NCI-H524 (cell line): ENCODE results near the gene RNF215.

Source experiments
- DNase-seq, 2 experiments: peaks; one replicate each; lab custom pipeline; 2025; lab: John Stamatoyannopoulos, UW

RNF215 gene

GRCh38 chr22:30386960-30387827 is at the start of gene RNF215:
TSS of gene RNF215 (minus strand) at chr22:30387411. CDS start at chr22:30387313, 98 bp downstream.
- DNase-seq: peak; percentile 87 to 93

DNA sequence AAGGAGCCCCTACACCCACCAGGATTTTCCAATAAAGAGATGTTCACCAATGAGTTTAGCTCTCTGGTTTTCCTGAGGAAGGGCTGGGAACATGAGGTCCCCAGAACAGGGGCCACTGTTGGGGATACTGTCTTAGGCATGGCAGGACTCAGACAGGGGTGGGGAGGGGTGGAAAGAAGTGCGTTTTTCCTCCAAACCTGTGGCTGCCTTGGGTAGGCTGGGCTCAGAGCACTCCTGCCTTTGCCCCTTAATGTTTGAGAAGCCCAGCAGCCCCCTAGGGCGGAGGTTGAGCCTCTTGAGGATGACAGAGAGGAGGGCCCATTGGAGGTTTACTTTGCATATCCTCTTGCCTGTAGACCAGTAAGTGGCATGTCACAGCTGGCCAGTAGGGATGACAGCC is 49.0 kb upstream of the RNF215 start:
- no peak for DNase-seq

DNA sequence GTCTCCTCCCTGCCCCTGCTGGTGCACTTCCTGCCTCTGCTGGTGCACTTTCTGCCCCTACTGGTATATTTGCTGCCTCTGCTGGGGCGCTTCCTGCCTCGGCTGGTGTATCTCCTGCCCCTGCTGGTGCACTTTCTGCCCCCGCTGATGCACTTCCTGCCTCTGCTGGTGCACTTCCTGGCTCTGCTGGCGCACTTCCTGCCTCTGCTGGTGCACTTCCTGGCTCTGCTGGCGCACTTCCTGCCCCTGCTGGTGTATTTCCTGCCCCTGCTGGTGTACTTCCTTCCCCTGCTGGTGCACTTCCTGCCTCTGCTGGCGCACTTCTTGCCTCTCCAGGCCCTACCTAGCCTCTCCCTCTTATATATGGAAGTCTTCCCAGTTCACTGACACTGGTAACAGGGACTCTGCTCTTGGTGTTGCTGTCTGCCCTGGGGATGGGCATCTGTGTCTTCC is 48.5 kb upstream of the RNF215 start:
- no peak for DNase-seq

DNA sequence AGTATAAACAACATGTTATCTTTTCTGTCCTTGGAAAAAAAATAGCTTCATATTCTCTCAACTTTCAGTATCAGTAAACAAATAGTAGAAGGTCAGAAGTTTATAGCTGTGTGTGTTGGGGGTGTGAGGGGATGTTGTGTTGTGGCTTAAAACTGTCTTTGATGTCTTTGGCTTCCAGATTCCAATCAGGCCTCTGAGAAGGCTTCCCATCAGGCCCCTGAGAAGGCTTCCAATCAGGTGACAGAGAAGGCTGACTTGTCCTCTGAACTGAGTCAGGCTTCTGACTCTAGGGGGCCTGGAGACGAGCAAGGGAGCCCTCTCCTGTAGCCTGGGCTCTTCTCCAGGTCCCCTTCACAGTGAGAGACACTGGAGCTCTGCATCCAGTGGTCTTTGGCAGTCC is 47.6 kb upstream of the RNF215 start:
- no peak for DNase-seq

DNA sequence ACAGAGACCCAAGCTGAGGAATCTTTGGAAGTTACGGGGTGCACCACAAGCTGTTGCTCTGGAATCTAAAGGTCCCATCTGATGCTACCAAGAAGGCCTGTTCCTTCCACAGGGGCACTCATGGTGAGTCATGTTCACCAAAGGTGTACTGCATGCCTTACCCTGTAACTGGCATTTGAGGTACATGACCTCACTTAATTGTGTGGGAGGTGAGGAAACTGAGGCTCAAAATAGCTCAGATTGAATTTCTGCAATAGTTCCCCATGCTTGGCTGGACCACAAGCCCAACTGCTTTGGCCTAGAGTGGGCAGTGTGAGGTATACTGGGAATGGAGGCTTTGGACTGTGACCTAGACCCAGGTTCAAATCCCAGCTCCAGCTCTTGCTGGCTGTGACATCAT is 46.6 kb upstream of the RNF215 start:
- no peak for DNase-seq

- no peak for DNase-seq
These were observed 46.0 kb upstream of the RNF215 start for GRCh38 chr22:30433227-30433626.

DNA sequence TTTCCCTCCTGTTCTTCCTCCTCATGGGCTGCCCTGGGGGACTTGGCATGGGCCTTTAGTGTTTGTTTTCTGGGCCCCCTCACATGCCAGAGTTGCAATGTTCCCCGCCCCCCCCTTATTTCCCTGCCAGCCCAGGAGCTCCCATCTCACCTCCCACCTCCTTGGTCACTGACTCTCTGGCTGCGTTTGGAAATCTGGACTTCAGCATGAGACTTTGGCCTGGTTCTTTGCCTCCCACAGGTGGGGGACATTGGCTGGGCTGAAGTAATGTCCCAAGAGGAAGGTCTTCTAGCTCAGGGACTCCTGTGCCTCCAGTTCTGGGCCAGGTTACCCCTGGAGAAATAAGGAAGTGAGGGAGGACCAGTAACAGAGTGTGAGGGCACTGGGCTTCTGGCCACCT is 45.3 kb upstream of the RNF215 start:
- DNase-seq: no peak

DNA sequence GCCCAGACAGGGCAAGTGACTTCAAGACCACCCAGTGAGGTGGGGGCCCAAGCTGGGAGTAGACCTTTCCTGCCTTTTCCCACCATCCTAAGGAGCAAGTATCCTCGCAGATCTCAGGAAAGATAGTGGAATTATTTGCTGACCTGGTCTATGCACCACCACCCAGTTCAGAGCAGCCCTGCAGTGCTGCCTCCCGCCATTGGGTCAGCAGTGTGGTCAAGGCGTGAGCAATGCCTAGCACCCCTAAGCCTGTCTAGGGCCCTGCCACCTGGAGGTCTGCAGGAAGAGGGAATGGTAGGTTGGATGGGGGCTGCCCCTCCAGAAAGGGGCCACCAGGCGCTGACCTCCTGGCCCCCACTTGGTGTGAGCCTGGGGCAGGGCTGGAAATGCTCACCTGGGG is 44.9 kb upstream of the RNF215 start:
- no peak for DNase-seq

GRCh38 chr22:30430933-30431332 is 43.7 kb upstream of the RNF215 start:
- DNase-seq: no peak

- no peak for DNase-seq
These were observed 42.7 kb upstream of the RNF215 start for GRCh38 chr22:30429887-30430286.

DNA sequence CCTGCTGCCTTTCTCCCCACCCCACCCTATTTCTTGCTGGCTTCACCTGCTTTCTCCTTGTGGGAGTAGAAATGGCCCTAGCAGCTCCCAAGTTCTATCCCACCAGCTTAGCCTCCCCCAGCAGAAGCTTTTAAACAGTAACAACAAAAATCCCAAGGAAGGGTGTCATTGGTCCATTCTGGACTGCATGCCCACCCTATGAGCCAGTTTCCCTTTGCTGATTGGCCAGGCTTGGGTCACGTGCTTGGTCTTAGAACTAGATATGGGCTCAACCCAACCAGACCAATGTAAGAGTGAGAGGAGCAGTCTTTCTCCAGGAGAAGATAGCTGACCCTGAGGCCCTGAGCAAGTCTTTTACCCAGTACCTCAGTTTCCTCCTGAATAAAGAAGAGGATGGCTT is 40.7 kb upstream of the RNF215 start:
- DNase-seq: no peak

GRCh38 chr22:30426388-30427353 is 39.5 kb upstream of the RNF215 start:
- peak; percentile 72 to 76 for DNase-seq

GRCh38 chr22:30425616-30426387 is 38.6 kb upstream of the RNF215 start, which contains the start of gene MTFP1:
TSS of gene MTFP1 (plus strand) at chr22:30425768. CDS start at chr22:30425880, 112 bp downstream.
- DNase-seq: peak; percentile 17 to 82

GRCh38 chr22:30425327-30425615 is 38.1 kb upstream of the RNF215 start:
- no peak for DNase-seq

DNA sequence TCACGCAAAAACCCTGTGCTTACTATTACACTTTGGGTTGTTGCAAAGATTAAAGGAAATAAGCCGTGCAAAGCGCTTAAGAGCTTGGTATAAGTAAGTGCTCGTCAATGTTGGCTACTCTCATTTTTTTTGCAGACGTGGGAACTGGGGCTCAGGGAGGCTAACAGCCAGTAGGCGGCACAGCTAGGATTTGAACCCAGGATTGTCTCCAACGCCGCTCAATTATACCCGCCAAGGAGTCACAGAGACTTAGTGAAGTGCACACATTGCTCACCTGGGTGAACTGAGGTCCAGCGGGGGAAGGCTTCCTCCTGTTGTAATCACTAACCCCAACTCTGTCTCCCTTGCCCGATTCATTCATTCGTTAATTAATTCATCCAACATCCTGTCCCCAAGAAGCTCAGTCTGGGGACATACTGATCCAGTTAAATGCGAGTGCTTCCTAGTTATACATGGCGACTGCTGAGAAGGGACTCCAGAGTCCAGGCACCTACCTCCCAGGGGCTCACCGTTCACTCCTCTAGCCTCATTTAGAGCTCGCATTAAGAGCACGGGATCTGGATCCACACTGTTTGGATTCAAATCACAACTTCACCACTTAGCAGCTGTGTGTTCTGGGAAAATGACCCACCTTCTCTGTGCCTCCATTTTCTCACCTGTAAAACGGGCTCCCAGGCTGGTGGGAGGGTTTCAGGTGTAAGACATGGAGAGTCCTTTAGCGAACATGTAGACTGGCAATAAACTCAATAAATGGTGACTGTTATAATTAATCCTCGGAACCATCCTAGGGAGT is 37.5 kb upstream of the RNF215 start:
- peak in 1 of 2 experiments; percentile 66 for DNase-seq

- peak; percentile 100 for DNase-seq
These were observed 36.8 kb upstream of the RNF215 start for GRCh38 chr22:30423959-30424533.

- DNase-seq: peak in 1 of 2 experiments; percentile 49
These were observed 36.2 kb upstream of the RNF215 start for GRCh38 chr22:30423301-30423958.

GRCh38 chr22:30422481-30423300 is 35.5 kb upstream of the RNF215 start:
- no peak for DNase-seq
